HepG2 (cell line): ENCODE measurements around the gene PCBD2. TPM values are rescaled to one million over a fixed set of nuclear protein-coding genes. Genes with fewer than 3 reads are reported as not detected.
"Not testable (repeated sequence)": the region's sequence is repeated elsewhere in the genome, so short reads cannot be mapped to it uniquely, and the experiment has no call there.

Source experiments
- ATAC-seq: fragments of 200-7000 bp; cut with Tn5 transposase; 3 replicates; pipeline ENCODE4 v1.9.1; 2020; ENCODE audit warnings: mild to moderate bottlenecking, moderate library complexity
- BruUV-seq: library from RNA; stranded (reverse); fragments of 400-500 nt; replicated peaks from 2 replicates; lab custom pipeline; 2021; lab: Mats Ljungman, UMichigan
- CTCF ChIA-PET: fragments of 300-600 bp; formaldehyde crosslinking; extraction: SDS; loops from one replicate; lab custom pipeline; 2021; ENCODE audit warnings: low total read pairs, inconsistent platforms, low intra/inter-chr PET ratio; lab: Yijun Ruan, JAX
- POLR2A ChIA-PET: fragments of 350-600 bp; sonication (Branson Sonifier 250); formaldehyde crosslinking; loops from one replicate; lab custom pipeline; 2020; ENCODE audit warnings: antibody characterized with exemption, inconsistent platforms; lab: Yijun Ruan, JAX
- DNase-seq: peaks from one replicate; pipeline ENCODE4 v3.0.0-alpha.2; 2015; ENCODE audit warnings: low spot score
- FAIRE-seq: peaks from 3 replicates; lab custom pipeline; 2011; peaks lifted over from hg19 to GRCh38; lab: Jason Lieb, UNC
- H2AFZ ChIP-seq: one replicate; pipeline ENCODE4 v1.6.1; 2011; ENCODE audit warnings: low read length, inconsistent platforms
- H3K27ac ChIP-seq: fragments of 300-600 bp; 3 replicates; pipeline ENCODE4 v1.8.0; 2011; ENCODE audit warnings: mixed run types, mild to moderate bottlenecking, mixed read lengths, low read length, inconsistent platforms; ENCODE audit not compliant: insufficient read depth; ENCODE audit errors: extremely low read length
- H3K27me3 ChIP-seq, 2 experiments: fragments of 200-600 bp in 1 of 2; 2 replicates in 1 of 2; 3 replicates in 1 of 2; pipeline versions ENCODE4 v1.6.0 to v1.8.0; 2011; ENCODE audit warnings: low read length in 2 of 2, mild to moderate bottlenecking in 2 of 2, moderate library complexity in 2 of 2, inconsistent platforms in 1 of 2; ENCODE audit not compliant: insufficient read depth in 2 of 2, control insufficient read depth in 1 of 2
- H3K36me3 ChIP-seq, 2 experiments: fragments of 200-600 bp in 1 of 2; replicated peaks in 1 of 2; 2 replicates in 1 of 2; 3 replicates in 1 of 2; pipeline versions ENCODE4 v1.5.1 to v1.8.0; 2011; ENCODE audit warnings: low read length in 2 of 2, inconsistent platforms in 1 of 2; ENCODE audit not compliant: insufficient read depth in 2 of 2, control insufficient read depth in 1 of 2
- H3K4me1 ChIP-seq: 2 replicates; pipeline ENCODE4 v1.5.1; 2012; ENCODE audit warnings: low read length, inconsistent platforms; ENCODE audit not compliant: insufficient read depth
- H3K4me2 ChIP-seq: 2 replicates; pipeline ENCODE4 v1.6.0; 2011; ENCODE audit warnings: low read depth, low read length, inconsistent platforms
- H3K4me3 ChIP-seq, 3 experiments: fragments of 200-600 bp in 1 of 3; sonication (generic), shearing (Covaris generic) in 1 of 3; replicated peaks in 1 of 3; 2 replicates each; pipeline ENCODE4 v1.5.1; 2011 to 2016; ENCODE audit warnings: low read length in 3 of 3, inconsistent platforms in 2 of 3, low read depth in 2 of 3, mild to moderate bottlenecking in 2 of 3, control low read depth in 1 of 3, mixed read lengths in 1 of 3; ENCODE audit not compliant: insufficient read depth in 1 of 3
- H3K79me2 ChIP-seq: one replicate; pipeline ENCODE4 v1.6.1; 2011; ENCODE audit warnings: low read length, inconsistent platforms; ENCODE audit not compliant: insufficient read depth
- H3K9ac ChIP-seq: 2 replicates; pipeline ENCODE4 v1.6.0; 2011; ENCODE audit warnings: mild to moderate bottlenecking, low read depth, low read length, inconsistent platforms; ENCODE audit not compliant: insufficient read depth
- H3K9me3 ChIP-seq: 2 replicates; pipeline ENCODE4 v1.5.1; 2012; ENCODE audit warnings: mild to moderate bottlenecking, low read length
- H4K20me1 ChIP-seq: 2 replicates; pipeline ENCODE4 v1.6.0; 2011; ENCODE audit warnings: inconsistent platforms, mild to moderate bottlenecking, low read length, moderate library complexity; ENCODE audit not compliant: insufficient read depth
- HMG20B ChIP-seq: conservative IDR thresholded peaks from 2 replicates; pipeline ENCODE4 v1.6.1; 2016; ENCODE audit warnings: missing genetic modification reagents, missing compliant biosample characterization
- HNRNPLL ChIP-seq: fragments of 200-400 bp; formaldehyde crosslinking; IDR thresholded peaks from 2 replicates; pipeline ENCODE4 v1.6.1; 2017; ENCODE audit warnings: mild to moderate bottlenecking, low read depth, low read length; ENCODE audit not compliant: poor library complexity, severe bottlenecking
- RELA ChIP-seq: sonication (generic); formaldehyde crosslinking; IDR thresholded peaks from 2 replicates; pipeline ENCODE4 v1.4.0; 2020; ENCODE audit warnings: missing genetic modification reagents
- ZNF383 ChIP-seq: sonication (generic); formaldehyde crosslinking; IDR thresholded peaks from 2 replicates; pipeline ENCODE4 v1.4.0; 2020; ENCODE audit warnings: missing genetic modification reagents, mild to moderate bottlenecking, borderline replicate concordance
- ZNF564 ChIP-seq: sonication (generic); formaldehyde crosslinking; IDR thresholded peaks from 2 replicates; pipeline ENCODE4 v1.8.1; 2023; ENCODE audit warnings: mild to moderate bottlenecking, missing genetic modification reagents
- WGBS: methylation state at CpG from one replicate; pipeline ENCODE4 v1.1.6; 2017; ENCODE audit warnings: low lambda C conversion rate; 5-methylcytosine and 5-hydroxymethylcytosine counted together
- in situ Hi-C: cut with HindIII; loops from 2 replicates; pipeline ENCODE4 v1.10.0; 2017; ENCODE audit warnings: low pct_unique_long_range_greater_than_20kb; ENCODE audit not compliant: extremely low pct_ligation_motif_present
- intact Hi-C: fragments of 100-400 bp; cut with micrococcal nuclease; formaldehyde crosslinking; loops from one replicate; pipeline ENCODE4 v1.10.0; 2022; ENCODE audit not compliant: unreplicated experiment
- polyA plus RNA-seq, 8 experiments: library from polyadenylated mRNA; depleted of rRNA in 3 of 8; stranded (reverse) in 7 of 8; unstranded in 1 of 8; fragments of >200 nt; fragmentation: Illumina TruSeq in 4 of 8; extraction: Trizol in 4 of 8; gene quantifications; 2 replicates each; pipeline versions ENCODE4 v1.2.1 to v1.2.3, GENCODE V29; 2011 to 2016; ENCODE audit warnings: low read depth in 4 of 8, missing spikeins in 1 of 8, mixed read lengths in 1 of 8; ENCODE audit not compliant: insufficient read depth in 1 of 8
- total RNA-seq, 5 experiments: library from RNA; depleted of rRNA; stranded (reverse); fragments of >200 nt; fragmentation: Illumina TruSeq; extraction: Trizol; gene quantifications; 2 replicates each; pipeline ENCODE4 v1.2.3, GENCODE V29; 2016; ENCODE audit warnings: low read depth in 1 of 5
- TF ChIP-seq, protein P1 (sequence below): sonication (generic); formaldehyde crosslinking; IDR thresholded peaks from 2 replicates; pipeline ENCODE4 v1.4.0; 2020; ENCODE audit warnings: missing genetic modification reagents; ENCODE audit errors: not compliant biosample characterization

PCBD2 gene
- total and polyA plus RNA-seq, 2 of the 13 experiments (the other 11 are each of a cell fraction or from before 2014, with no cell fraction given) = 5.5 to 12.0 TPM

DNA sequence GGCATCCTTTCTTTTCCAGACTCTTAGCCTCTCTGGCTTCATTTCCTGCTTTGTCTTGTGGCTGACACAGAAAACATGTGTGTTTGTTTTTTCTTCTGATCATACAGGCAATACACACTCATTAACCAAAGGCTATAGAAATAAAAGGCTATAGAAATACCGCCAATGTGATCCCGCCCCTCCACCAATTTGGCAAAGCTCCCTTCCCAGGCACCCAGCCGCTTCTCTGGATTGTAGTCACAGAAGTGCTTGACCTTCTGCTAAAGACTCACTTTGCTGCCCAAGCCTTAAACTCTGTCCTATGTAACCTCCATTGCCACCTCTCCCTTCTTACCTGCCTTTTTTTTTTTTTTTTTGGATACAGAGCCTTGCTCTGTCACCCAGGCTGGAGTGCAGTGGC lies 25.5 kb upstream of the PCBD2 start:
- H3K9me3 ChIP-seq = no peaks in the 10 kb centered on the region
- intact Hi-C loops (no loop called here), in situ Hi-C loops (no loop called here)
- no peaks in the 10 kb centered on the region; a peak in 1 of 5 replicates for H3K27me3 ChIP-seq
- no peak overlapping the region for H3K4me2 ChIP-seq
- CTCF ChIA-PET = no interaction called here
- H3K4me1 ChIP-seq = peaks cover 29% of the 10 kb centered on the region
- no peak overlapping the region for H3K27ac ChIP-seq
- POLR2A ChIA-PET = no interaction called here
- TF ChIP-seq HNRNPLL (no peak), HMG20B (no peak), RELA (CRISPR knock-in tag) (no peak), ZNF564 (CRISPR knock-in tag) (no peak), ZNF383 (CRISPR knock-in tag) (no peak)
- TF ChIP-seq, protein P1, sequence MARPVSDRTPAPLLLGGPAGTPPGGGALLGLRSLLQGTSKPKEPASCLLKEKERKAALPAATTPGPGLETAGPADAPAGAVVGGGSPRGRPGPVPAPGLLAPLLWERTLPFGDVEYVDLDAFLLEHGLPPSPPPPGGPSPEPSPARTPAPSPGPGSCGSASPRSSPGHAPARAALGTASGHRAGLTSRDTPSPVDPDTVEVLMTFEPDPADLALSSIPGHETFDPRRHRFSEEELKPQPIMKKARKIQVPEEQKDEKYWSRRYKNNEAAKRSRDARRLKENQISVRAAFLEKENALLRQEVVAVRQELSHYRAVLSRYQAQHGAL = no peak
- H3K9ac ChIP-seq = no peak overlapping the region
- no peak overlapping the region for H2AFZ ChIP-seq
- peaks cover 29% of the 10 kb centered on the region for H3K79me2 ChIP-seq
- ATAC-seq (no peak), FAIRE-seq (no peak), DNase-seq (no peak)
- WGBS = 98% methylated on average over 3 of the region's 3 CpGs
- BruUV-seq = no TSS peak
- no peak overlapping the region for H3K4me3 ChIP-seq
- H4K20me1 ChIP-seq = no peaks in the 10 kb centered on the region
- peaks cover 0 to 1% of the 10 kb centered on the region in 2 experiments; a peak in 1 of 5 replicates for H3K36me3 ChIP-seq

DNA sequence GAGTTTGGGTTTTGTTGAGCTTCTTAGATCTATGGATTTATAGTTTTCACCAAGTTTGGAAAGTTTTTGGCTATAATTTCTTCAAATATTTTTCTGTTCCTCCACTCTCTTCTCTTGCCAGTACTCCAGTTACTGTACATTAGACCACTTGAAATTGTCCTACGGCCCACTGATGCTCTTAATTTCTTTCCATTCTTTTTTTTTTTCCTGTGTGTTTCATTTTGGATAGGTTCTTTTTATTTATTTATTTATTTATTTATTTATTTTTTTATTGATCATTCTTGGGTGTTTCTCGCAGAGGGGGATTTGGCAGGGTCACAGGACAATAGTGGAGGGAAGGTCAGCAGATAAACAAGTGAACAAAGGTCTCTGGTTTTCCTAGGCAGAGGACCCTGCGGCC lies 24.0 kb upstream of the PCBD2 start:
- Histone ChIP-seq H3K79me2 (peaks cover 26% of the 10 kb centered on the region), H3K4me1 (peaks cover 20% of the 10 kb centered on the region)
- H3K27me3 ChIP-seq, H4K20me1 ChIP-seq, H3K9me3 ChIP-seq, ATAC-seq, H3K9ac ChIP-seq, H3K36me3 ChIP-seq, FAIRE-seq, H2AFZ ChIP-seq, CTCF ChIA-PET, POLR2A ChIA-PET, H3K4me3 ChIP-seq, intact Hi-C loops, DNase-seq, H3K4me2 ChIP-seq, BruUV-seq, in situ Hi-C loops, H3K27ac ChIP-seq: not testable (repeated sequence)
- WGBS = 68% methylated on average over 2 of the region's 3 CpGs

DNA sequence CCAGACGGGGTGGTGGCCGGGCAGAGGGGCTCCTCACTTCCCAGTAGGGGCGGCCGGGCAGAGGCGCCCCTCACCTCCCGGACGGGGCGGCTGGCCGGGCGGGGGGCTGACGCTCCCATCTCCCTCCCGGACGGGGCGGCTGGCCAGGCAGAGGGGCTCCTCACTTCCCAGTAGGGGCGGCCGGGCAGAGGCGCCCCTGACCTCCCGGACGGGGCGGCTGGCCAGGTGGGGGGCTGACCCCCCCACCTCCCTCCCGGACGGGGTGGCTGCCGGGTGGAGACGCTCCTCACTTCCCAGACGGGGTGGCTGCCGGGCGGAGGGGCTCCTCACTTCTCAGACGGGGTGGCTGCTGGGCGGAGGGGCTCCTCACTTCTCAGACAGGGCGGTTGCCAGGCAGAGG lies 23.2 kb upstream of the PCBD2 start:
- H3K36me3 ChIP-seq, H3K4me2 ChIP-seq, CTCF ChIA-PET, POLR2A ChIA-PET, H3K9ac ChIP-seq, H3K9me3 ChIP-seq, FAIRE-seq, H3K27ac ChIP-seq, H3K27me3 ChIP-seq, H4K20me1 ChIP-seq, H3K4me3 ChIP-seq, in situ Hi-C loops, ATAC-seq, BruUV-seq, DNase-seq, intact Hi-C loops, H2AFZ ChIP-seq: not testable (repeated sequence)
- Histone ChIP-seq H3K4me1 (peaks cover 19% of the 10 kb centered on the region), H3K79me2 (peaks cover 24% of the 10 kb centered on the region)
- no CpG with 5 or more reads among the region's 30 CpGs for whole genome bisulfite sequencing
